Mesodermal cell (in vitro differentiated cells): Measurements from ENCODE around the gene KCNJ18.
"Not testable (repeated sequence)": the region's sequence is repeated elsewhere in the genome, so short reads cannot be mapped to it uniquely, and the experiment has no call there.

Experiments
- H3K27ac ChIP-seq: 2 replicates; pipeline ENCODE4 v1.7.0; 2013; ENCODE audit warnings: mild to moderate bottlenecking, low read depth, low read length, moderate library complexity; ENCODE audit not compliant: severe bottlenecking
- H3K36me3 ChIP-seq: 2 replicates; pipeline ENCODE4 v1.7.1; 2013; ENCODE audit warnings: mild to moderate bottlenecking, low read length, moderate library complexity; ENCODE audit not compliant: control insufficient read depth, insufficient read depth
- H3K4me1 ChIP-seq: one replicate; pipeline ENCODE4 v1.7.1; 2013; ENCODE audit warnings: mild to moderate bottlenecking, low read length; ENCODE audit not compliant: insufficient read depth, control insufficient read depth, poor library complexity, severe bottlenecking
- H3K4me3 ChIP-seq: 2 replicates; pipeline ENCODE4 v1.7.0; 2013; ENCODE audit warnings: low read length, control low read depth, mild to moderate bottlenecking; ENCODE audit not compliant: insufficient read depth, poor library complexity, severe bottlenecking; ENCODE audit errors: extremely low read depth
- H3K9me3 ChIP-seq: 2 replicates; pipeline ENCODE4 v1.7.1; 2013; ENCODE audit warnings: mild to moderate bottlenecking, low read length, moderate library complexity; ENCODE audit not compliant: control insufficient read depth
- WGBS, 2 experiments: methylation state at CpG; one replicate each; pipeline ENCODE4 v1.1.5; 2013; ENCODE audit warnings: missing lambda C conversion rate in 2 of 2; ENCODE audit not compliant: insufficient coverage in 2 of 2; 5-methylcytosine and 5-hydroxymethylcytosine counted together

KCNJ18 gene

GRCh38 chr17:21699124-21699523, 6.8 kb downstream of the KCNJ18 start:
- H3K4me1 ChIP-seq, H3K27ac ChIP-seq, H3K36me3 ChIP-seq, H3K4me3 ChIP-seq, H3K9me3 ChIP-seq: not testable (repeated sequence)
- WGBS, 2 experiments = 60 to 79% methylated on average over 1 to 3 of the region's 4 CpGs

- H3K9me3 ChIP-seq, H3K4me1 ChIP-seq, H3K36me3 ChIP-seq, H3K27ac ChIP-seq, H3K4me3 ChIP-seq: not testable (repeated sequence)
- WGBS, 2 experiments = 72 to 76% methylated on average over 11 of the region's 16 CpGs
Measured at GRCh38 chr17:21699573-21700236, 7.4 kb downstream of the KCNJ18 start.

- WGBS, 2 experiments = 75% methylated on average over 2 of the region's 6 CpGs; no CpG with 5 or more reads in 1 of the 2 experiments
- H3K4me3 ChIP-seq, H3K4me1 ChIP-seq, H3K36me3 ChIP-seq, H3K27ac ChIP-seq, H3K9me3 ChIP-seq: not testable (repeated sequence)
Measured at GRCh38 chr17:21701090-21701489, 8.8 kb downstream of the KCNJ18 start.

GRCh38 chr17:21702029-21702428, 9.7 kb downstream of the KCNJ18 start:
- not testable (repeated sequence) for H3K27ac ChIP-seq, H3K36me3 ChIP-seq, H3K4me3 ChIP-seq, H3K4me1 ChIP-seq, H3K9me3 ChIP-seq
- 75 to 78% methylated on average over 2 to 4 of the region's 8 CpGs for WGBS, 2 experiments

- 89 to 95% methylated on average over 12 to 17 of the region's 22 CpGs for WGBS, 2 experiments
- H3K4me3 ChIP-seq, H3K4me1 ChIP-seq, H3K36me3 ChIP-seq, H3K27ac ChIP-seq, H3K9me3 ChIP-seq: not testable (repeated sequence)
Measured at GRCh38 chr17:21702521-21702920, 10.2 kb downstream of the KCNJ18 start.

GRCh38 chr17:21702940-21703640, 10.8 kb downstream of the KCNJ18 start:
- H3K36me3 ChIP-seq, H3K9me3 ChIP-seq, H3K4me1 ChIP-seq, H3K4me3 ChIP-seq, H3K27ac ChIP-seq: not testable (repeated sequence)
- WGBS, 2 experiments = 88 to 90% methylated on average over 7 to 15 of the region's 51 CpGs

- WGBS, 2 experiments = 82 to 85% methylated on average over 19 to 22 of the region's 35 CpGs
- not testable (repeated sequence) for H3K27ac ChIP-seq, H3K9me3 ChIP-seq, H3K36me3 ChIP-seq, H3K4me1 ChIP-seq, H3K4me3 ChIP-seq
Measured at GRCh38 chr17:21703891-21704872, 11.9 kb downstream of the KCNJ18 start.

GRCh38 chr17:21705021-21705601, 12.8 kb downstream of the KCNJ18 start:
- H3K4me3 ChIP-seq = no peak overlapping the region
- WGBS, 2 experiments = 73 to 74% methylated on average over 13 of the region's 13 CpGs

GRCh38 chr17:21705746-21706145, 13.4 kb downstream of the KCNJ18 start:
- not testable (repeated sequence) for H3K36me3 ChIP-seq, H3K4me1 ChIP-seq, H3K4me3 ChIP-seq, H3K9me3 ChIP-seq, H3K27ac ChIP-seq
- WGBS, 2 experiments = 67 to 73% methylated on average over 4 to 6 of the region's 6 CpGs

More at GRCh38 chr17:21705021-21705601, 12.8 kb downstream of the KCNJ18 start:
- no peaks in the 10 kb centered on the region for H3K4me1 ChIP-seq
- H3K9me3 ChIP-seq = peaks cover 9% of the 10 kb centered on the region
- H3K36me3 ChIP-seq = no peaks in the 10 kb centered on the region
- H3K27ac ChIP-seq = no peak overlapping the region

- H3K4me1 ChIP-seq, H3K36me3 ChIP-seq, H3K27ac ChIP-seq, H3K4me3 ChIP-seq, H3K9me3 ChIP-seq: not testable (repeated sequence)
- WGBS, 2 experiments = 75 to 91% methylated on average over 4 to 5 of the region's 7 CpGs
Measured at GRCh38 chr17:21706546-21706945, 14.2 kb downstream of the KCNJ18 start.
